GM12891 (cell line): Measurements from ENCODE around the gene LY9.
A peak's percentile ranks its signal among the peaks of the same experiment; 100 is the strongest.

Source experiments
- DNase-seq: peaks from one replicate; pipeline ENCODE4 v3.0.0; 2011; ENCODE audit warnings: low spot score; ENCODE audit not compliant: insufficient read length
- FAIRE-seq: peaks from 2 replicates; lab custom pipeline; 2011; peaks lifted over from hg19 to GRCh38; lab: Jason Lieb, UNC
- PAX5 ChIP-seq: IDR thresholded peaks from 2 replicates; pipeline ENCODE4 v1.6.1; 2011; ENCODE audit warnings: low read length, moderate library complexity, mild to moderate bottlenecking; ENCODE audit not compliant: insufficient read depth, severe bottlenecking
- POLR2A ChIP-seq: IDR thresholded peaks from 2 replicates; pipeline ENCODE4 v1.6.1; 2011; ENCODE audit warnings: low read depth, low read length, control low read depth
- POLR2AphosphoS5 ChIP-seq: IDR thresholded peaks from 2 replicates; pipeline ENCODE4 v1.6.1; 2011; ENCODE audit warnings: low read depth, low read length, control low read depth
- POU2F2 ChIP-seq: IDR thresholded peaks from 2 replicates; pipeline ENCODE4 v1.6.1; 2011; ENCODE audit warnings: low read depth, mild to moderate bottlenecking, control low read depth, low read length, moderate library complexity
- SPI1 ChIP-seq: IDR thresholded peaks from 2 replicates; pipeline ENCODE4 v1.6.1; 2011; ENCODE audit warnings: low read depth, low read length, control low read depth
- TAF1 ChIP-seq: IDR thresholded peaks from 2 replicates; pipeline ENCODE4 v1.6.1; 2011; ENCODE audit warnings: low read depth, low read length, control low read depth

LY9 gene

GRCh38 chr1:160838888-160839287, 42.9 kb downstream of the LY9 start:
- no peak for TF ChIP-seq POU2F2
- no peak for TF ChIP-seq POLR2A
- TF ChIP-seq SPI1: no peak
- no peak for TF ChIP-seq TAF1
- TF ChIP-seq POLR2AphosphoS5: no peak
- no peak for TF ChIP-seq PAX5
- peak; percentile 71 for FAIRE-seq
- no peak for DNase-seq

GRCh38 chr1:160839746-160840145, 43.8 kb downstream of the LY9 start:
- TF ChIP-seq POLR2A (no peak), POLR2AphosphoS5 (no peak), POU2F2 (no peak), TAF1 (no peak), PAX5 (no peak), SPI1 (no peak)
- no peak for DNase-seq
- no peak for FAIRE-seq

- FAIRE-seq (no peak), DNase-seq (no peak)
- TF ChIP-seq SPI1: no peak
- TF ChIP-seq POLR2A: no peak
- no peak for TF ChIP-seq PAX5
- TF ChIP-seq TAF1: no peak
- no peak for TF ChIP-seq POU2F2
- no peak for TF ChIP-seq POLR2AphosphoS5
Measured at GRCh38 chr1:160841079-160841478, 45.1 kb downstream of the LY9 start.

GRCh38 chr1:160844447-160845232, 48.7 kb downstream of the LY9 start:
- FAIRE-seq (no peak), DNase-seq (no peak)
- TF ChIP-seq PAX5: no peak

- TF ChIP-seq TAF1 (no peak), PAX5 (no peak), POU2F2 (no peak), SPI1 (no peak), POLR2AphosphoS5 (no peak), POLR2A (no peak)
- FAIRE-seq (no peak), DNase-seq (no peak)
Measured at GRCh38 chr1:160846281-160846680, 50.3 kb downstream of the LY9 start.

- DNase-seq: no peak
- no peak for TF ChIP-seq POU2F2
- TF ChIP-seq POLR2A: no peak
- TF ChIP-seq POLR2AphosphoS5: no peak
- TF ChIP-seq SPI1: no peak
- TF ChIP-seq PAX5: no peak
- TF ChIP-seq TAF1: no peak
- no peak for FAIRE-seq
Measured at GRCh38 chr1:160850541-160850940, 54.6 kb downstream of the LY9 start.

GRCh38 chr1:160850993-160851392, 55.0 kb downstream of the LY9 start:
- DNase-seq (no peak), FAIRE-seq (no peak)
- TF ChIP-seq POLR2AphosphoS5 (no peak), POU2F2 (no peak), POLR2A (no peak), TAF1 (no peak), SPI1 (no peak), PAX5 (no peak)

GRCh38 chr1:160853014-160853413, 57.0 kb downstream of the LY9 start:
- DNase-seq (no peak), FAIRE-seq (no peak)
- TF ChIP-seq POLR2AphosphoS5: no peak
- TF ChIP-seq POLR2A: no peak
- no peak for TF ChIP-seq TAF1
- no peak for TF ChIP-seq PAX5
- no peak for TF ChIP-seq POU2F2
- TF ChIP-seq SPI1: no peak

- FAIRE-seq: no peak
- no peak for DNase-seq
- no peak for TF ChIP-seq PAX5
- TF ChIP-seq SPI1: no peak
- TF ChIP-seq POU2F2: no peak
- TF ChIP-seq POLR2AphosphoS5: no peak
- no peak for TF ChIP-seq TAF1
- no peak for TF ChIP-seq POLR2A
Measured at GRCh38 chr1:160853754-160854153, 57.8 kb downstream of the LY9 start.
